ENCODE results near the gene MCM6. TPM values are rescaled to one million over a fixed set of nuclear protein-coding genes. Genes with fewer than 3 reads are reported as not detected.

The MCM6 gene
- polyA plus RNA-seq, 1 of the 3 experiments (the other 2 are of a cell fraction): 18.4 TPM

GRCh38 chr2:135863233-135863632 lies 13.0 kb downstream of the MCM6 start:
- Histone ChIP-seq H3K27me3 (ENCODE audit: insufficient read depth) (no peaks in the 10 kb centered on the region), H3F3A (replicated peaks; ENCODE audit: insufficient read depth) (peaks cover 3% of the 10 kb centered on the region), H3K36me3 (replicated peaks in 1 of 2; ENCODE audit: control insufficient read depth in 1 of 2, insufficient read depth in 2 of 2, low read length in 1 of 2) (peaks cover 50 to 51% of the 10 kb centered on the region in 2 experiments), H3K79me2 (ENCODE audit: insufficient read depth) (no peaks in the 10 kb centered on the region), H3K4me1 (ENCODE audit: control insufficient read depth in 1 of 2, insufficient read depth in 2 of 2, low read depth in 1 of 2, low read length in 1 of 2) (no peaks in the 10 kb centered on the region), H2AFZ (ENCODE audit: low read depth) (no peak overlapping the region), H3K9me3 (no peaks in the 10 kb centered on the region), H4K20me1 (ENCODE audit: insufficient read depth) (no peaks in the 10 kb centered on the region), H3K4me3 (ENCODE audit: low read depth in 2 of 2, low read length in 1 of 2) (no peak overlapping the region), H3K4me2 (no peak overlapping the region), H3K9me2 (no peaks in the 10 kb centered on the region), H3K27ac (ENCODE audit: low read depth in 2 of 2, low read length in 1 of 2) (no peak overlapping the region), H3K9ac (no peak overlapping the region)
- no peak for TF ChIP-seq CHD2 (IDR thresholded peaks at IDR 0.05; ENCODE audit: low read length, partially characterized antibody)
- TF ChIP-seq ZBTB33 (IDR thresholded peaks at IDR 0.05; ENCODE audit: borderline replicate concordance, low read depth): no peak
- TF ChIP-seq POLR2AphosphoS5 (IDR thresholded peaks at IDR 0.05; ENCODE audit: low read depth, low read length): no peak
- no peak for TF ChIP-seq FOXM1 (IDR thresholded peaks at IDR 0.05; ENCODE audit: low read depth)
- no peak for TF ChIP-seq MEF2A (IDR thresholded peaks at IDR 0.05; ENCODE audit: borderline replicate concordance, low read depth)
- DNase-seq: no peak
- WGBS (ENCODE audit: low lambda C conversion rate): 91% methylated on average over 6 of the region's 6 CpGs
- POLR2A ChIA-PET: no interaction called here
- CTCF ChIA-PET: interaction anchor here (1.7 kb wide), 1 partner anchor 859 kb away, joined by 5 read pairs; no protein-coding TSS in a partner anchor

GRCh38 chr2:135862718-135863117 lies 13.5 kb downstream of the MCM6 start:
- Histone ChIP-seq H3F3A (replicated peaks; ENCODE audit: insufficient read depth) (peaks cover 3% of the 10 kb centered on the region), H3K4me3 (ENCODE audit: low read depth in 2 of 2, low read length in 1 of 2) (no peak overlapping the region), H3K27ac (ENCODE audit: low read depth in 2 of 2, low read length in 1 of 2) (no peak overlapping the region), H3K4me2 (no peak overlapping the region), H3K9me2 (no peaks in the 10 kb centered on the region), H3K9me3 (no peaks in the 10 kb centered on the region), H3K79me2 (ENCODE audit: insufficient read depth) (no peaks in the 10 kb centered on the region), H3K27me3 (ENCODE audit: insufficient read depth) (no peaks in the 10 kb centered on the region), H3K36me3 (replicated peaks in 1 of 2; ENCODE audit: control insufficient read depth in 1 of 2, insufficient read depth in 2 of 2, low read length in 1 of 2) (peaks cover 46 to 47% of the 10 kb centered on the region in 2 experiments), H4K20me1 (ENCODE audit: insufficient read depth) (no peaks in the 10 kb centered on the region), H3K9ac (no peak overlapping the region), H3K4me1 (ENCODE audit: control insufficient read depth in 1 of 2, insufficient read depth in 2 of 2, low read depth in 1 of 2, low read length in 1 of 2) (no peaks in the 10 kb centered on the region), H2AFZ (ENCODE audit: low read depth) (no peak overlapping the region)
- ChIA-PET POLR2A (no interaction called here), CTCF (interaction anchor here (1.7 kb wide), 1 partner anchor 859 kb away, joined by 5 read pairs; no protein-coding TSS in a partner anchor)
- TF ChIP-seq RXRA (IDR thresholded peaks at IDR 0.05; ENCODE audit: borderline replicate concordance, low read depth): no peak
- no peak for TF ChIP-seq RCOR1 (IDR thresholded peaks at IDR 0.05; ENCODE audit: low read length)
- no peak for TF ChIP-seq RFX5 (IDR thresholded peaks at IDR 0.05; ENCODE audit: low read length)
- TF ChIP-seq ELF1 (IDR thresholded peaks at IDR 0.05): no peak
- no peak for TF ChIP-seq RAD21 (IDR thresholded peaks at IDR 0.05; ENCODE audit: low read length)
- TF ChIP-seq YY1 (IDR thresholded peaks at IDR 0.05; ENCODE audit: low read depth): no peak
- no peak for TF ChIP-seq NRF1 (IDR thresholded peaks at IDR 0.05; ENCODE audit: low read depth, low read length)
- TF ChIP-seq FOXM1 (IDR thresholded peaks at IDR 0.05; ENCODE audit: low read depth): no peak
- no peak for TF ChIP-seq IRF3 (IDR thresholded peaks at IDR 0.05; ENCODE audit: low read depth, low read length)
- TF ChIP-seq USF2 (IDR thresholded peaks at IDR 0.05; ENCODE audit: borderline replicate concordance, low read depth, low read length): no peak
- TF ChIP-seq GATA2 (CRISPR knock-in tag; IDR thresholded peaks at IDR 0.05): no peak
- TF ChIP-seq MEF2A (IDR thresholded peaks at IDR 0.05; ENCODE audit: borderline replicate concordance, low read depth): no peak
- 88% methylated on average over 4 of the region's 4 CpGs for WGBS (ENCODE audit: low lambda C conversion rate)
- DNase-seq: no peak
